GM18502 (cell line): ENCODE results near the gene UMODL1.

Experiments used
- ATAC-seq: cut with Tn5 transposase; IDR thresholded peaks from one replicate; pipeline ENCODE4 v1.9.1; 2021; ENCODE audit warnings: mild to moderate bottlenecking; ENCODE audit not compliant: unreplicated experiment, poor library complexity

Gene UMODL1

DNA sequence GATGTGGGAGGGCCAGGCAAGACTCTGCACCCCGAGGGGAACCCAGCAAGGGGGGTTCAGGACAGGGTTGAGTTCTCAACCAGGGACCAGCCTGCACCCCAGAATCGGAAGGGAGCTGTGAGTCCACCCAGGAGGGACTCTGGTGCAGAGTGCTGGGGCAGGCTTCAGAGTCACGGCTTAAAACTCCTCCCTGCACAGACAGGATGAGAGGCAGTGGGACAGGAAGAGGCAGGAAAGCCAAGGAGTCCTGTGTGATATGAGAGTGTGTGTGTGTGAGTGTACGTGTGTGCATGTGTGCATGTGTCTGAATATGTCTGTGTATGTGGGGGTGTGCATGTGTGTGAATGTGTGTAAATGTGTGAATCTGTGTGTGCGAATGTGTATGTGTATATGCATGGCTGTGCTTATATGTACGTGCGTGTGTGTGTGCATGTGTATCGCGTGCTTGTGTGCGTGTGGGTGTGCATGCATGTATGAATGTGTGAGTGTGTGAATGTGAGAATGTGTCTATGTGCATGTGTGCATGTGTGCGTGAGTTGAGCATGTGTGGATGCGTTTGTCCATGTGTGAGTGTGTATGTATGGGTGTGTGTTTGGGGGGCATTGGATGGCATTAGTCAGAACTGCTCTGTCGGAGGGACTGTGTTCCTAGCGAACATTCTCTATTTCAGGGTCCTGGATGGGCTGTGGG, 52.2 kb downstream of the UMODL1 start:
- no peak for ATAC-seq

- ATAC-seq = no peak
Observed at GRCh38 chr21:42124081-42124480, 53.0 kb downstream of the UMODL1 start.

GRCh38 chr21:42124826-42125570, 53.9 kb downstream of the UMODL1 start:
- ATAC-seq = no peak

DNA sequence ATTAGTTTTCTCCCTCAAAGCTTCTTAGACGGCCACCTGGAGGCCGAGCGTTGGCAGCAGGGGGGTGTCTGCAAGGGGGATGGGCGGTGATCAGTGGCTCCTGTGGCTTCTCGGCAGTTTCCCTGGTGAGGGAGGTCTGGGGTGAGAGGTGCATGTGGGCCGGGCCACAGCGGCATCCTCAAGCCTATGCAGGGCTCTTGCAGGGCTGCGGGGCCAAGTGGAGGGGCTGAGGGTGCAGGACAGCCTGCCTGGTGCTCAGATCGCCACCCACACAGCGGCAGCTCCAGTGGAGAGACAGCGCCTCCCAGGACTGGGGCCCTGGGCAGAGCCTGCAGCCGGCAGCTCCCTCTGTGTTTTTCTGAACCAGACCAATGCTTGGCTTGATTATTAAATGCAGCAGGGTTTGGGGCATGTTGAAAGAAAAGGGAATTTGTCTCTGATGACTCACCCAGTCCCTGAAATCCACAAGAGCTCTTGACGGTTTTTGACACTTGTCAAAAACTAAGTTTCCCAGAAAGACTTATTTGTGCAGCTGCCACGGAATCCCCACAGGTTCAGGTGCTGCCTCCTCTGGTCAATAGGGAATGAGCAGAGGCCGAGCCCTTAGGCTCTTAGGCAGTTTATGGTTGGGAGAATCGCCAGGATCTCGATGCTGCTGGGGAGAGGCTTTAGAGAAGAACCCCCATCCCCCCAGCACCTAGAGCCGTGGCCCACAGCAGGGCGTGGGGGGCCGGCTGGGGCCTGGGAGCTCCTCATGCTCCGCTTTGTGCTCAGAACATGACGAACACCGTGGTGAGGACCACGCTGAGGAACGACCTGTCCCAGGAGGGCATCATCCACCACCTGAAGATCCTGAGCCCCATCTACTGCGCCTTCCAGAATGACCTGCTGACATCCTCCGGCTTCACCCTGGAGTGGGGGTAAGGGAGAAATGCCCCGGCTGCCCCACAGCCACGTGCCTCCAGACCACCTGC, 54.7 kb downstream of the UMODL1 start:
- no peak for ATAC-seq

GRCh38 chr21:42127164-42128150, 56.3 kb downstream of the UMODL1 start:
- no peak for ATAC-seq

GRCh38 chr21:42129300-42130266, 58.5 kb downstream of the UMODL1 start:
- ATAC-seq = no peak

- no peak for ATAC-seq
Observed at GRCh38 chr21:42130441-42130840, 59.3 kb downstream of the UMODL1 start.

DNA sequence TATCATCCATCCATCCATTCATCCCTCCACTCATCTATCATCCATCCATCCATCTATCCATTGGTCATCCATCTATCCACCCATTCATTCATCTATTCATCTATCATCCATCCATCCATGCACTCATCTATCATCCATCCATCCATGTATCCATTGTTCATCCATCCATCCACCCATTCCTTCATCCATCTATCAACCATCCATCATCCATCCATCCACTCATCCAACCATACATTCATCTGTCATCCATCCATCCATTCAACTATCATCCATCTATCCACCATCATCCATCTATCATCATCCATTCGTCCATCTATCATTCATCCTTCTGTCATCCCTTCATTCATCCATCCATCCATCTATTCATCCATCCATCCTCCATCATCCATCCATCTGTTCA, 61.1 kb downstream of the UMODL1 start:
- ATAC-seq = no peak

GRCh38 chr21:42133131-42133530, 62.0 kb downstream of the UMODL1 start:
- ATAC-seq = no peak

GRCh38 chr21:42135386-42136052, 64.4 kb downstream of the UMODL1 start:
- no peak for ATAC-seq

DNA sequence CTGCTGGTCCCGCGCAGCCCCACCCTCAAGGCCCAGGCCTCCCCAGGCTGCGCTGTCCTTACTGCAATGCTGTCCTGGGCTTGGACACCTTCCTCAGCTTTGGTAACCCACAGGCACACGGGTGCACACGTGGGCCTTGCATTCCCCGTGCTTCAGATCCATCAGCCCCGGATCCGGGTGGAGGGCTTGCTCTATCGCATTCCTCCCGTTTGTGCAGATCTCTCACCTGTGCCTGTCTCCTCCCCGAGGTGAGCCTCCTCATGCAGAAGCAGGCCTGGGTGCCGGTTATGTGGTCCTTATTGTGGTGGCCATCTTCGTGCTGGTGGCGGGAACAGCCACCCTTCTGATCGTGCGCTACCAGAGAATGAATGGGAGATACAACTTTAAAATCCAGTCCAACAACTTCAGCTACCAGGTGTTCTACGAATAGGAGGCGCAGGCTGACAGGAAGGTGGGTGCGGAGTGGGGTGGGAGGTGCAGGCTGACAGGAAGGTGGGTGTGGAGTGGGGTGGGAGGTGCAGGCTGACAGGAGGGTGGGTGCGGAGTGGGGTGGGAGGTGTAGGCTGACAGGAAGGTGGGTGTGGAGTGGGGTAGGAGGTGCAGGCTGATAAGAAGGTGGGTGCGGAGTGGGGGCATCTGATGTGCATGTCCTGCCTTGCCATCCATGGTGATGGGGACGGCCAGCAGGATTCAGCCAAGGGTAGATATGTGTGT, 66.2 kb downstream of the UMODL1 start:
- ATAC-seq = no peak

GRCh38 chr21:42140196-42140934, 69.2 kb downstream of the UMODL1 start:
- ATAC-seq = no peak

GRCh38 chr21:42141643-42142042, 70.5 kb downstream of the UMODL1 start:
- no peak for ATAC-seq

DNA sequence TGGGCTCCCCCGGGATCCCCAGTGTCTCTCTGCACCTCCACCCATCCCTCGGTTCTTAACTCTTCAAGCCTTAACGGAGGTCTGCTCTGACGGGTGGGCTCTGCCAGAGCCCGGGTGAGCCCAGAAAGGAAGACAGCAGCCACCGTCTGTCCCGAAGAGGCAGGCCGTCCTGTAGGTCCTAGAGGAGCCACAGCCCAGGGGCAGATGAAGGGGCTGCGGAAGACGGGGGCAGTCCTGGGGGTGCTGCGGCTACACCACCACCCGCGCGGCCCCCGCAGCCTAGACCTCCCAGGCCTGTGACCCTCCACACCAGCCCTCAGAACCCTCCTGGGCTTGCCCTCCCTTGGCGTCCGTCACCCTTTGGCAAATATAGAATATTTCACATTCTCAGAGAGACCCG, 71.0 kb downstream of the UMODL1 start:
- no peak for ATAC-seq

DNA sequence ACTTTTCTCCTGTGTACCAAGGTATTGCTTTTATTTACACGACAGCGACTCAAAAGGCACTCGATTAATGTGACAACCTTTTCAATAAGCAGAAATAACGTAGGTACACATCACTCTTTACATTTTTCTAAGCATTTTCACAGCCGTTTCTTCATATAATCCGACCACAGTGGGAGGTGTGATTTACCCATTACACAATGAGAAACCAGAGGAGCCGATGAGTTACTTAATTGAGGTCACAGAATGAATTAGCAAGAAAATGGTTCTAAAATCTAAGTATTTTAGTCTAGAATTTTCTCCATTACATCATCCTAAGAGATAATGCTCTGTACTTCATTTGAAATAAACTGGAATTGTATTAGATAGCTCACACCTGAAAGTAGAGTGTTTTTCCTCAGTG, 71.5 kb downstream of the UMODL1 start:
- no peak for ATAC-seq

DNA sequence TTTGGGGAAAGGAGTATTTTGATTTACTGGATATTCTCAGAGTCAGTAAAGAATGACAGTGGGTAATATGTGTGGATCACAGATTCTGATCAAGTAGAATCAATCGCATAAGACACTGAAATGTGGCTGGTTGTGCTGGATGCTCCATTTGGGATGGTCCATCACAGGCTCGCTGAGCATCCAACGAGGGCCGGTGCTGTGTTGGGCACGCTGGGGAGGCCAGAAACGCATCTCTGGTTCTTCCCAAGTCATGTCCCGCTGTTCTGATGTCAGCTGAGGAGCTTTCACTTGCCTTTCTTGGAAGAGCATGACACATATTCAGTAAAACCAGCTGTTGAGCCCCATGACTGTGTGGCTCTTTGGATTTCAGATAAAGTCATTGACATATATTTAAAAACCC, 72.0 kb downstream of the UMODL1 start:
- no peak for ATAC-seq

DNA sequence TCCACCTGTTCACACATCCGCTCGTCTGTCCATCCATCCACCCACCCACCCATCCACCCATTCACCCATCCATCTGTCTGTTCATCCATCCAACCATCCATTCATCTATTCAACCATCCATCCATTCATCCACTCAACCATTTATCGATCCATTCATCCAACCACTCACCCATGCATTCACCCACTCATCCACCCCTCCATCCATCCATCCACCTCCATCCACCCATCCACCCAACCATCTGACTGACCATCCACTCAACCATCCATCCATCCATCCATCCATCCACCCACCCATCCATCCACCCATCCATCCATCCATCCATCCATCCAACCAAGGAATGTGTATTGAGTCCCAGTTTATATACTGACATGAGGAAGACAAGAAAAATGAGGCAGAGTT, 73.1 kb downstream of the UMODL1 start:
- ATAC-seq = no peak
